ENCODE measurements around the gene CPS1. TPM values are rescaled to one million over a fixed set of nuclear protein-coding genes. Genes with fewer than 3 reads are reported as not detected.

Gene CPS1
- polyA plus RNA-seq = 1 to 10 TPM in 1 of 3 donors, under 1 TPM in 2; 0.74 to 2.7 (median 0.79) TPM

DNA sequence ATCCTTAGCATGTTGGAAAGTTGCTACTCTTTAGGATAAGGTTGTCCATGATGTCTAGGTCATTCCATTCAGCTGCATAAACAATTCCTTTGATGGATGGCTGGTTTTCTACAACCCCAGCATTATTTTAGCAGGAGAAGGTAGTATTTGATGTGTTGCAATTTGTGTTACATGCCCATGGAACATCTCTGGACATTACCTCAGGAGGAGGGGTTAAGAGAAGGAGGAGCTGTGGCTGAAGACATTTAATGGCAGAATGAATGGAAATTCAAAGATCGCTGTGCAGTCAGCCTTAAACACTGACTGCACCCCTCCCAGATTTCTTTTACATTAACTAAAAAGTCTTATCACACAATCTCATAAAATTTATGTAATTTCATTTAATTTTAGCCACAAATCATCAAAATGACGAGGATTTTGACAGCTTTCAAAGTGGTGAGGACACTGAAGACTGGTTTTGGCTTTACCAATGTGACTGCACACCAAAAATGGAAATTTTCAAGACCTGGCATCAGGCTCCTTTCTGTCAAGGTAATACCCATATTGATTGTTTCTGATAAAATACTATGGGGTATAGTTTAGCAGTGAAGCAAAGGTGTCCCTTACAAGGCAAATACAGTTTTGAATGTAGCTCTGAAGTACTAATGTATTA, at the start of gene CPS1:
CPS1 (plus strand) TSS at position 271 of the 652 bp plus-strand sequence; CDS start at position 406, 135 bp downstream.
- WGBS, 3 donors = 77 to 83% (median 82%) methylated on average over 2 of the region's 2 CpGs

GRCh38 chr2:210515911-210516310, 40.5 kb upstream of the CPS1 start:
- WGBS, 3 donors = 63 to 84% (median 82%) methylated on average over 2 of the region's 2 CpGs

More for the DNA sequence above, at the start of gene CPS1:
- no peak within 1 kb of the TSS for H3K27ac ChIP-seq (ENCODE audit: low read depth, low read length)

GRCh38 chr2:210517264-210517663, 39.1 kb upstream of the CPS1 start:
- 38 to 83% (median 80%) methylated on average over 4 of the region's 4 CpGs for whole genome bisulfite sequencing, 3 donors
- no peak overlapping the region for H3K27ac ChIP-seq (ENCODE audit: low read depth, low read length)

More at GRCh38 chr2:210515911-210516310, 40.5 kb upstream of the CPS1 start:
- no peak overlapping the region for H3K27ac ChIP-seq (ENCODE audit: low read depth, low read length)

- H3K27ac ChIP-seq (ENCODE audit: low read depth, low read length) = no peak overlapping the region
- 79 to 86% (median 83%) methylated on average over 5 of the region's 5 CpGs for WGBS, 3 donors
Observed at GRCh38 chr2:210519594-210519993, 36.8 kb upstream of the CPS1 start.

- no peak overlapping the region for H3K27ac ChIP-seq (ENCODE audit: low read depth, low read length)
Observed at GRCh38 chr2:210522399-210522798, 34.0 kb upstream of the CPS1 start.

- WGBS, 3 donors = 82 to 88% (median 87%) methylated on average over 4 of the region's 4 CpGs
- H3K27ac ChIP-seq (ENCODE audit: low read depth, low read length) = no peak overlapping the region
Observed at GRCh38 chr2:210523650-210524289, 32.6 kb upstream of the CPS1 start.

DNA sequence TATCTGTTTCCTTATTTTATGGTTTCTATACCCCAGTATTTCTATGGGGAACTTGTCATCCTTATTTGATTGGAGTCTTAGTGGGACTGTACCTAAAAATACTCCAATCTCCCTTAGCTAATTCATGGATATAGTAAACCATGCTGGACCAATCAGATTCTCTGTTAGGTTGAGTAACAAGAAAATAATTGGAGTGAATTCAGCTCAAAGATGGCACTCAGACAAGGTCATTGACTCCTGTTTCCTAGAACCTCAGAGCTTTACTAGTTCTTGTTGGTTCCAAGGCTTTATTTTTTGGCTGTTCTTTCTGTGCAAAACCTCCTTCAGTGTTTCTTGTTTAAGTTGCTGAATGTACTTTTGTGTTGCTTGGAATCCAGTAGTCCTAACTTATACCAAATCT, 31.9 kb upstream of the CPS1 start:
- no peak overlapping the region for H3K27ac ChIP-seq (ENCODE audit: low read depth, low read length)

GRCh38 chr2:210527286-210527685, 29.1 kb upstream of the CPS1 start:
- no peak overlapping the region for H3K27ac ChIP-seq (ENCODE audit: low read depth, low read length)

DNA sequence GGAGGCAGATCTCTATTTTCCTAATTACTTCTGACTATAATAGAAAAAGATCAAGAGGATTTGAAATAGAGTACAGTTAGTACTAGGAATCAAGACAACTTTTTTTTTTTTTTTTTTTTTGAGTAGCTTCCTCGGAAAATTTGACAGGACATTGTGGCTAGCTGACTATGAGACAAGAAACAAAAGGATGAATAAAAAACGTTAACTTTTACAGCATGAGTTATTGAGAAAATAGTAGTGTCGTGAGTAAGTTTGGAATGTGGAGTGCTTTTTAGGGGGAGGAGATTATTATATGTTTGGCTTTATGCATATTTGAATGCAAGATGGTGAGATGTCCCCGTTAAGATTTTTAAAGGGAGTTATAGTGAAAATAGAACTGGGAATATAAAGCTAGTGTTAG, 27.7 kb upstream of the CPS1 start:
- no peak overlapping the region for H3K27ac ChIP-seq (ENCODE audit: low read depth, low read length)
- 75 to 81% (median 78%) methylated on average over 4 of the region's 4 CpGs for WGBS, 3 donors

- 83 to 86% (median 84%) methylated on average over 5 of the region's 5 CpGs for WGBS, 3 donors
- no peak overlapping the region for H3K27ac ChIP-seq (ENCODE audit: low read depth, low read length)
Observed at GRCh38 chr2:210531050-210531449, 25.3 kb upstream of the CPS1 start.

GRCh38 chr2:210531482-210531881, 24.9 kb upstream of the CPS1 start:
- 88 to 89% (median 88%) methylated on average over 3 of the region's 3 CpGs for WGBS, 3 donors
- H3K27ac ChIP-seq (ENCODE audit: low read depth, low read length) = no peak overlapping the region

DNA sequence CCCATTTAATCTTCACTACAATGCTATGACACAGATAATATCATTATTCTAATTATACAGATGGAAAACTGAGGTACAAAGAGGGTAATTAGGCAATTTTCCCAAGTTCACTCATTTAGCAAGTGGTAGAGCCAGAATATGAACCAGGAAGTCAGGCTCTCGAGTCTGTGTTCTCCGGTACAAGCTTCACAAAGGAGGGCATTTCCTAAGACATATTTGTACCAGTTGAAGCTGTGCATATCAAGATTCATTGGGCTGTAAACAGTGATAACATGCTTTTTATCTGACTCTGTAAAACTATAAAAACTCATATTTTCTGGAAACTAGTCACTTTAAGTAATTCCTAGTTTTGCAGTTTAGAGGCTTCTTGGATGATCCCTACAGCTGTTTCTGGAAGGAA, 23.0 kb upstream of the CPS1 start:
- 77 to 86% (median 80%) methylated on average over 2 of the region's 2 CpGs for WGBS, 3 donors
- no peak overlapping the region for H3K27ac ChIP-seq (ENCODE audit: low read depth, low read length)

DNA sequence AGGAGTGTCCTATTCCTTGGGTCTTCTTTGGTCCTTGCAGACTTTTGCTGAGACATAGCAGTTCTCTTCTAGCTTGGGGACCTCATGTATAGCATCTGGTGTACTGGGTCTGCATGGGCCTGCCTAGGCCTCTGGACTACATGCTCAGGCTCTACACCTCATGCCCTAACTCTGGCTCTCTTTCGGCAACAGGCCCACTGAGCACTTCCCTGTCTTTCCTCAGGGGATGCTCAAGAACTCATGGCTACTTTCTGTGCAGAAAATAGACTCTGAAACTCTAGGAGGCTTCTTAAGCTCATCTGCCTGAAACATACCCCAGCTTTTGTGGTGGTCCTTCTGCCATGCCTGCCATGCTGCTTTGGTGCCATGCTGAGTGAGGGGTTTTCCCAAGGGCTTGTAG, 21.5 kb upstream of the CPS1 start:
- H3K27ac ChIP-seq (ENCODE audit: low read depth, low read length) = no peak overlapping the region
- WGBS, 3 donors = 86 to 95% (median 86%) methylated on average over 1 of the region's 1 CpG

- 65 to 77% (median 75%) methylated on average over 2 of the region's 2 CpGs for WGBS, 3 donors
Observed at GRCh38 chr2:210536973-210537650, 19.3 kb upstream of the CPS1 start.

GRCh38 chr2:210539035-210539434, 17.4 kb upstream of the CPS1 start:
- no peak overlapping the region for H3K27ac ChIP-seq (ENCODE audit: low read depth, low read length)
- WGBS, 3 donors = 74 to 95% (median 95%) methylated on average over 2 of the region's 2 CpGs

More at GRCh38 chr2:210536973-210537650, 19.3 kb upstream of the CPS1 start:
- H3K27ac ChIP-seq (ENCODE audit: low read depth, low read length) = no peak overlapping the region

DNA sequence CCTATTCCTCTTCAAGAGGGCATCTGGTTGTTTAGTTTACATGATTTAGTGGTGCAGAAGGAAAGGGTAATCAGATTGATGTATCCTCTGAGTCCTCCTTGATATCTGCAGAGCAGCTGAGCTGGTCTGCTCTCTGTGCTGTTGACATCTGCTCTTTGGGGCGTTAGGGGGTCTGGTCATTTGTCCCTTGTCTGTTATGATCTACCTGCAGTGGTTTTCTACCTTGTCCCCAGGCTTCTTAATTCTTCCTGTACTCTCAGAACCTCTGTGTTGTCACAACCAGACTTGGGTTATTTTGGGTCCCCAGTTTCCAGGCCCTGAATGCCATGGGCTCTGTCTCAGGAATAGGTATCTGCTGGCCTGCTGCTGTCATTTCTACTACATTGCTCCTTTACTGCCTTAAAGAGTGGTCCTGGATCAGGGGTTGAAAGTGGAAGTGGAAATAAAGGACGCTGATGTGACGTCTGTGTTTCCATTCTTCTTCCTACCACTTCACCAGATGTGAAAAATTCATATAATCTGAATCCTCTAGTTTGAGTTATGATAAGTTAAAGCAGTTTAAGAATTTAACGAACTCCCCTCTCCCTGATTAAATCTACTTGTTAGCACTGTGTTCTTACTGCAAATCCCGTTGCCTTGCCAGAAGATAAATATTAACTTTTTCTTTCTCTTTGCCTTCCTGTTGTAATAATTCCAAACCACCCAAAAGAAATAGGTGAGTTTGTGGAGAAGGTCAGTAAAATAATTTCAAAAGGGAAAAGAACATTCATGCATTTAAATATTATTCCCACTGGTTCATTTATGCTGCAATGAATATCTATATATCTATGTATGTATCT, 16.6 kb upstream of the CPS1 start:
- no peak overlapping the region for H3K27ac ChIP-seq (ENCODE audit: low read depth, low read length)
- WGBS, 3 donors = 37 to 70% (median 69%) methylated on average over 5 of the region's 5 CpGs

DNA sequence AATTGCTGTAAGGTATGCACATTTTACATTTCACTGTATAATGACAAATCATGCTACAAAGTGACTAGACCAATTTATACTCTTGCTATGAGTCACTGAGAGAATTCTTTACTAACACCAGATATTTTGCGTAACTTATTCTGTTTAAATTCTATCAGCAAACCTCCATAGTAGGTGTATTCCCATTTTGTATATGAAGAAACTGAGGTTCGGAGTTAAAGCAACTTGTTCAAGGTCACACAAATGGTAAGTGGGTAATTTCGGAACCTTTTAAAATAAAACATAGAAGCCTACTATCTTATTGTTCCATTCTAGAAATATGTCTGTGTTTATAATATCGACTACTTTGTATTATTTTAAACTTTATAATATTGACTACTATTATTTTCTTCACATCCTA, 15.9 kb upstream of the CPS1 start:
- H3K27ac ChIP-seq (ENCODE audit: low read depth, low read length) = no peak overlapping the region
- 89 to 93% (median 92%) methylated on average over 4 of the region's 4 CpGs for WGBS, 3 donors

- H3K27ac ChIP-seq (ENCODE audit: low read depth, low read length) = no peak overlapping the region
- 64 to 75% (median 72%) methylated on average over 2 of the region's 2 CpGs for WGBS, 3 donors
Observed at GRCh38 chr2:210540900-210541289, 15.5 kb upstream of the CPS1 start.
